ENCODE measurements around the gene BBS9.
"Not testable (repeated sequence)": the region's sequence is repeated elsewhere in the genome, so short reads cannot be mapped to it uniquely, and the experiment has no call there.

The BBS9 gene

GRCh38 chr7:33276729-33277128, 147.4 kb downstream of the BBS9 start:
- DNase-seq (ENCODE audit: low read depth): no peak

- no peak for DNase-seq (ENCODE audit: low read depth)
Measured at GRCh38 chr7:33278095-33278494, 148.7 kb downstream of the BBS9 start.

GRCh38 chr7:33286501-33286900, 157.1 kb downstream of the BBS9 start:
- no peak for DNase-seq (ENCODE audit: low read depth)

GRCh38 chr7:33287738-33288137, 158.4 kb downstream of the BBS9 start:
- no peak for DNase-seq (ENCODE audit: low read depth)

- DNase-seq (ENCODE audit: low read depth): no peak
Measured at GRCh38 chr7:33298848-33299247, 169.5 kb downstream of the BBS9 start.

GRCh38 chr7:33299425-33299824, 170.1 kb downstream of the BBS9 start:
- DNase-seq (ENCODE audit: low read depth): no peak

GRCh38 chr7:33300131-33300530, 170.8 kb downstream of the BBS9 start:
- DNase-seq (ENCODE audit: low read depth): no peak

GRCh38 chr7:33300742-33301141, 171.4 kb downstream of the BBS9 start:
- DNase-seq (ENCODE audit: low read depth): no peak

- not testable (repeated sequence) for DNase-seq (ENCODE audit: low read depth)
Measured at GRCh38 chr7:33303978-33304557, 174.7 kb downstream of the BBS9 start.

GRCh38 chr7:33307205-33307604, 177.8 kb downstream of the BBS9 start:
- DNase-seq (ENCODE audit: low read depth): no peak

- DNase-seq (ENCODE audit: low read depth): no peak
Measured at GRCh38 chr7:33310546-33310945, 181.2 kb downstream of the BBS9 start.

GRCh38 chr7:33325754-33326484, 196.6 kb downstream of the BBS9 start:
- DNase-seq (ENCODE audit: low read depth): no peak

GRCh38 chr7:33326485-33326848, 197.1 kb downstream of the BBS9 start:
- no peak for DNase-seq (ENCODE audit: low read depth)

GRCh38 chr7:33327427-33327826, 198.1 kb downstream of the BBS9 start:
- no peak for DNase-seq (ENCODE audit: low read depth)

GRCh38 chr7:33334349-33334748, 205.0 kb downstream of the BBS9 start:
- no peak for DNase-seq (ENCODE audit: low read depth)

GRCh38 chr7:33336820-33337219, 207.5 kb downstream of the BBS9 start:
- DNase-seq (ENCODE audit: low read depth): no peak

- DNase-seq (ENCODE audit: low read depth): no peak
Measured at GRCh38 chr7:33339074-33339790, 209.9 kb downstream of the BBS9 start.

- DNase-seq (ENCODE audit: low read depth): no peak
Measured at GRCh38 chr7:33346055-33346454, 216.7 kb downstream of the BBS9 start.

- DNase-seq (ENCODE audit: low read depth): no peak
Measured at GRCh38 chr7:33350577-33350976, 221.2 kb downstream of the BBS9 start.

- DNase-seq (ENCODE audit: low read depth): no peak
Measured at GRCh38 chr7:33351709-33352108, 222.3 kb downstream of the BBS9 start.

- DNase-seq (ENCODE audit: low read depth): no peak
Measured at GRCh38 chr7:33354201-33354600, 224.8 kb downstream of the BBS9 start.

- no peak for DNase-seq (ENCODE audit: low read depth)
Measured at GRCh38 chr7:33355386-33355785, 226.0 kb downstream of the BBS9 start.

GRCh38 chr7:33356336-33356735, 227.0 kb downstream of the BBS9 start:
- no peak for DNase-seq (ENCODE audit: low read depth)
